Hepatocyte (in vitro differentiated cells): ENCODE measurements around the gene TASP1.

Experiments used
- EZH2 ChIP-seq: fragments of 200-600 bp; sonication (generic); IDR thresholded peaks from 2 replicates; pipeline ENCODE4 v1.6.1; 2016; ENCODE audit warnings: antibody characterized with exemption, mild to moderate bottlenecking, borderline replicate concordance
- EZH2phosphoT487 ChIP-seq: fragments of 200-600 bp; sonication (generic); IDR thresholded peaks from one replicate; pipeline ENCODE4 v1.6.1; 2018; ENCODE audit warnings: antibody characterized with exemption, mild to moderate bottlenecking, low read depth, moderate library complexity; ENCODE audit not compliant: unreplicated experiment, severe bottlenecking
- TF ChIP-seq, protein P1 (sequence below): fragments of 200-600 bp; sonication (generic); IDR thresholded peaks from 2 replicates; pipeline ENCODE4 v1.5.1; 2016; ENCODE audit warnings: antibody characterized with exemption, mild to moderate bottlenecking; ENCODE audit not compliant: poor library complexity

DNA sequence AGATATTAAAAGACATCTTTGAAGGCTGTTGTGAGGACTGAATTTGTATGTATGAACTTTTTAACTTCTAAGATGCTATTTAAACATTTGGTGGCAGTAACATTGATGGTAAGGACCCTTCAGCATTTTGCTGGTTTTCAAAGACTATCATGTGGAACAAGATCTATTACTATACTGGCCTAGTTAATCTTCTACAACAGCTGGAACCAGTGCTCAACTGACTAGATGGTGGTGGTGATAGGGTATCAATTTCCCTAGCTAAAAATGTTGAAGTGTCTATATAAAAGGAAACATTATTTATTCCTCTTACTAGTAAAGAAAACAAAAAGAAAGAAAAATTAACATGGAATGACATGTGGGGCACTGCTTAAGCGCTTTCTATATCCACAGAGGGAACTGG is 195.7 kb downstream of the TASP1 start:
- TF ChIP-seq, protein P1, sequence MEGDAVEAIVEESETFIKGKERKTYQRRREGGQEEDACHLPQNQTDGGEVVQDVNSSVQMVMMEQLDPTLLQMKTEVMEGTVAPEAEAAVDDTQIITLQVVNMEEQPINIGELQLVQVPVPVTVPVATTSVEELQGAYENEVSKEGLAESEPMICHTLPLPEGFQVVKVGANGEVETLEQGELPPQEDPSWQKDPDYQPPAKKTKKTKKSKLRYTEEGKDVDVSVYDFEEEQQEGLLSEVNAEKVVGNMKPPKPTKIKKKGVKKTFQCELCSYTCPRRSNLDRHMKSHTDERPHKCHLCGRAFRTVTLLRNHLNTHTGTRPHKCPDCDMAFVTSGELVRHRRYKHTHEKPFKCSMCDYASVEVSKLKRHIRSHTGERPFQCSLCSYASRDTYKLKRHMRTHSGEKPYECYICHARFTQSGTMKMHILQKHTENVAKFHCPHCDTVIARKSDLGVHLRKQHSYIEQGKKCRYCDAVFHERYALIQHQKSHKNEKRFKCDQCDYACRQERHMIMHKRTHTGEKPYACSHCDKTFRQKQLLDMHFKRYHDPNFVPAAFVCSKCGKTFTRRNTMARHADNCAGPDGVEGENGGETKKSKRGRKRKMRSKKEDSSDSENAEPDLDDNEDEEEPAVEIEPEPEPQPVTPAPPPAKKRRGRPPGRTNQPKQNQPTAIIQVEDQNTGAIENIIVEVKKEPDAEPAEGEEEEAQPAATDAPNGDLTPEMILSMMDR, result no peak
- TF ChIP-seq EZH2phosphoT487, result no peak
- TF ChIP-seq EZH2, result no peak
